Vagina (tissue), 2 donors: ENCODE results near the gene GNE.

ENCODE experiments used
- CTCF ChIP-seq, 3 experiments: fragments of 450-650 bp in 2 of 3; fragments of 200-600 bp in 1 of 3; sonication (generic) in 1 of 3; IDR thresholded peaks; one replicate each; pipeline ENCODE4 v1.5.1; 2017 to 2019; ENCODE audit warnings: antibody characterized with exemption in 3 of 3, mild to moderate bottlenecking in 2 of 3, moderate library complexity in 2 of 3
- POLR2AphosphoS5 ChIP-seq, 2 donors: sonication (generic); formaldehyde crosslinking; IDR thresholded peaks; one replicate each; pipeline ENCODE4 v1.9.0; 2017; ENCODE audit warnings: antibody characterized with exemption in 2 of 2, mild to moderate bottlenecking in 2 of 2, low read depth in 1 of 2; ENCODE audit not compliant: insufficient read depth in 1 of 2

- no peak for TF ChIP-seq POLR2AphosphoS5 (IDR thresholded peaks at IDR 0.05; ENCODE audit: insufficient read depth in 1 of 2, low read depth in 1 of 2)
- TF ChIP-seq CTCF (IDR thresholded peaks at IDR 0.05), result no peak
These were observed 39.5 kb upstream of the GNE start for GRCh38 chr9:36297798-36298197.
